VCaP (cell line): Measurements from ENCODE around the gene PSMG4.
A peak's percentile ranks its signal among the peaks of the same experiment; 100 is the strongest.

Source experiments
- H3K27ac ChIP-seq: fragments of 450-650 bp; 2 replicates; pipeline ENCODE4 v1.5.1; 2017
- CTCF ChIP-seq: fragments of 450-650 bp; conservative IDR thresholded peaks from 2 replicates; pipeline ENCODE4 v1.5.1; 2017; ENCODE audit warnings: mild to moderate bottlenecking, moderate library complexity

The PSMG4 gene

GRCh38 chr6:3278691-3279090 is 19.9 kb downstream of the PSMG4 start:
- TF ChIP-seq CTCF, result no peak
- H3K27ac ChIP-seq, result peak overlapping the region; percentile 55

DNA sequence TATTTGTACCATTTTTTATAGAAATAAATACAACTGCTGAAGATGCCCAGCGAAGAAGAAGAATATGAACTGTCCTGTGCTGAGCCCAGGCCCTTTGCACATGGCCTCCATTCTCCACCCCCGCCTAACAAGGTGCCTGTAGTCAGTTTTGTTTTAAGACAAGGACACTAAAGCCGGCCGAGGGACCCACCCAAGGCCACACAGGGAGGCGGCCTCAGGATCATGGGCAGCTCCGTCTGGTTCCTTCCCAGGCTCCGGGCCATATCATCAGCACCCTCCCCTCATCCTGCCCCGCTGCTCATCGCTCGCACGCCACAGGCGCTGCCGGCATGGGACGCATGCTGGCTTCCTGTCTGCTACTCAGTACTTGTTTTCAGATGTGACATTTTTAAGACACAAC is 21.3 kb downstream of the PSMG4 start:
- H3K27ac ChIP-seq, result no peak overlapping the region; the same call in 1 of the 2 replicates
- TF ChIP-seq CTCF, result no peak

GRCh38 chr6:3280866-3281465 is 22.2 kb downstream of the PSMG4 start:
- no peak overlapping the region for H3K27ac ChIP-seq
- TF ChIP-seq CTCF, result no peak

- H3K27ac ChIP-seq, result no peak overlapping the region
- no peak for TF ChIP-seq CTCF
These were observed 23.1 kb downstream of the PSMG4 start for GRCh38 chr6:3281631-3282475.

- no peak for TF ChIP-seq CTCF
- no peak overlapping the region for H3K27ac ChIP-seq
These were observed 23.9 kb downstream of the PSMG4 start for GRCh38 chr6:3282476-3283236.

GRCh38 chr6:3283241-3283640 is 24.5 kb downstream of the PSMG4 start:
- no peak for TF ChIP-seq CTCF
- H3K27ac ChIP-seq, result no peak overlapping the region
